Left ventricle myocardium inferior (tissue), 1 donor: ENCODE data around the gene CBL. TPM values are rescaled to one million over a fixed set of nuclear protein-coding genes. Genes with fewer than 3 reads are reported as not detected.
A peak's percentile ranks its signal among the peaks of the same experiment; 100 is the strongest.

Experiments used
- DNase-seq: peaks from one replicate; pipeline ENCODE4 v3.0.0-alpha.2; 2020
- H3K27ac ChIP-seq: fragments of 200-600 bp; replicated peaks from 2 replicates; pipeline ENCODE4 v1.8.0; 2021
- H3K27me3 ChIP-seq: fragments of 200-600 bp; 2 replicates; pipeline ENCODE4 v1.8.0; 2021; ENCODE audit warnings: low read depth
- H3K36me3 ChIP-seq: fragments of 200-600 bp; 2 replicates; pipeline ENCODE4 v1.8.0; 2021
- H3K4me1 ChIP-seq: fragments of 200-600 bp; 2 replicates; pipeline ENCODE4 v1.8.0; 2021
- H3K4me3 ChIP-seq: fragments of 200-600 bp; 2 replicates; pipeline ENCODE4 v1.8.0; 2021; ENCODE audit warnings: mild to moderate bottlenecking, moderate library complexity
- H3K9me3 ChIP-seq: fragments of 200-600 bp; replicated peaks from 2 replicates; pipeline ENCODE4 v1.8.0; 2021
- CTCF ChIP-seq: fragments of 200-600 bp; IDR thresholded peaks from 2 replicates; pipeline ENCODE4 v1.8.0; 2021; ENCODE audit warnings: antibody characterized with exemption, mild to moderate bottlenecking, borderline replicate concordance
- intact Hi-C: fragments of 100-400 bp; cut with micrococcal nuclease; formaldehyde crosslinking; loops from one replicate; pipeline ENCODE4 v1.11.0; 2022
- total RNA-seq: library from RNA; stranded (reverse); fragmentation: NEBNext Ultra II Directional; extraction: Animal tissue kit (Norgen Biotek cat#: 25700); gene quantifications from one replicate; pipeline ENCODE4 v1.2.1, GENCODE V29; 2021
- donor health status: DM: no; HTN: yes; CAD: no; lungs with severe emphysema.

Gene CBL
- total RNA-seq, 1 donor from 2014 or later = 7.0 TPM

- DNase-seq = no peak
- Histone ChIP-seq H3K36me3 (peaks cover 51% of the 10 kb centered on the region), H3K9me3 (no peaks in the 10 kb centered on the region), H3K4me1 (peaks cover 22% of the 10 kb centered on the region), H3K27ac (peak overlapping the region; percentile 16), H3K27me3 (no peaks in the 10 kb centered on the region), H3K4me3 (no peak overlapping the region)
- intact Hi-C loops = no loop called here
- TF ChIP-seq CTCF = no peak
Observed at GRCh38 chr11:119306373-119306890, 100.3 kb downstream of the CBL start.

- Histone ChIP-seq H3K9me3 (no peaks in the 10 kb centered on the region), H3K4me1 (peaks cover 22% of the 10 kb centered on the region), H3K4me3 (no peak overlapping the region), H3K27me3 (no peaks in the 10 kb centered on the region), H3K36me3 (peaks cover 57% of the 10 kb centered on the region), H3K27ac (peak overlapping the region; percentile 53)
- DNase-seq = no peak
- intact Hi-C loops = no loop called here
- peak; percentile 27 for TF ChIP-seq CTCF
Observed at GRCh38 chr11:119307219-119307618, 101.1 kb downstream of the CBL start.

GRCh38 chr11:119307974-119308373, 101.8 kb downstream of the CBL start:
- no peak for DNase-seq
- Histone ChIP-seq H3K4me3 (no peak overlapping the region), H3K36me3 (peaks cover 58% of the 10 kb centered on the region), H3K9me3 (no peaks in the 10 kb centered on the region), H3K27me3 (no peaks in the 10 kb centered on the region), H3K4me1 (peaks cover 22% of the 10 kb centered on the region), H3K27ac (peak overlapping the region; percentile 53)
- intact Hi-C loops = no loop called here
- no peak for TF ChIP-seq CTCF

- no peak for TF ChIP-seq CTCF
- Histone ChIP-seq H3K27ac (peak overlapping the region; percentile 51), H3K36me3 (peaks cover 57% of the 10 kb centered on the region)
Observed at GRCh38 chr11:119309411-119309810, 103.3 kb downstream of the CBL start.

GRCh38 chr11:119309953-119310681, 104.0 kb downstream of the CBL start:
- H3K36me3 ChIP-seq = peaks cover 64% of the 10 kb centered on the region

More at GRCh38 chr11:119309411-119309810, 103.3 kb downstream of the CBL start:
- H3K4me1 ChIP-seq = peaks cover 22% of the 10 kb centered on the region
- no peaks in the 10 kb centered on the region for H3K27me3 ChIP-seq
- intact Hi-C loops = no loop called here
- no peak overlapping the region for H3K4me3 ChIP-seq
- no peak for DNase-seq
- no peaks in the 10 kb centered on the region for H3K9me3 ChIP-seq

More at GRCh38 chr11:119309953-119310681, 104.0 kb downstream of the CBL start:
- no peak overlapping the region for H3K4me3 ChIP-seq
- peak overlapping the region; percentile 51 for H3K27ac ChIP-seq
- no peaks in the 10 kb centered on the region for H3K27me3 ChIP-seq
- DNase-seq = no peak
- intact Hi-C loops = no loop called here
- TF ChIP-seq CTCF = no peak
- peaks cover 28% of the 10 kb centered on the region for H3K4me1 ChIP-seq
- no peaks in the 10 kb centered on the region for H3K9me3 ChIP-seq
